HG03066 (cell line): ENCODE data around the gene DYNLT5.
A peak's percentile ranks its signal among the peaks of the same experiment; 100 is the strongest.
"Not testable (repeated sequence)": the region's sequence is repeated elsewhere in the genome, so short reads cannot be mapped to it uniquely, and the experiment has no call there.

Experiments used
- ATAC-seq: cut with Tn5 transposase; IDR thresholded peaks from one replicate; pipeline ENCODE4 v1.9.1; 2021; ENCODE audit warnings: low read depth; ENCODE audit not compliant: unreplicated experiment

DYNLT5 gene

DNA sequence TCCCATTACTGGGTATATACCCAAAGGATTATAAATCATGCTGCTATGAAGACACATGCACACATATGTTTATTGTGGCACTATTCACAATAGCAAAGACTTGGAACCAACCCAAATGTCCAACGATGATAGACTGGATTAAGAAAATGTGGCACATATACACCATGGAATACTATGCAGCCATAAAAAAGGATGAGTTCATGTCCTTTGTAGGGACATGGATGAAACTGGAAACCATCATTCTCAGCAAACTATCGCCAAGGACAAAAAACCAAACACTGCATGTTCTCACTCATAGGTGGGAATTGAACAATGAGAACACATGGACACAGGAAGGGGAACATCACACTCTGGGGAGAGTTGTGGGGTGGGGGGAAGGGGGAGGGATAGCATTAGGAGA is 33.5 kb downstream of the DYNLT5 start:
- ATAC-seq, result not testable (repeated sequence)

DNA sequence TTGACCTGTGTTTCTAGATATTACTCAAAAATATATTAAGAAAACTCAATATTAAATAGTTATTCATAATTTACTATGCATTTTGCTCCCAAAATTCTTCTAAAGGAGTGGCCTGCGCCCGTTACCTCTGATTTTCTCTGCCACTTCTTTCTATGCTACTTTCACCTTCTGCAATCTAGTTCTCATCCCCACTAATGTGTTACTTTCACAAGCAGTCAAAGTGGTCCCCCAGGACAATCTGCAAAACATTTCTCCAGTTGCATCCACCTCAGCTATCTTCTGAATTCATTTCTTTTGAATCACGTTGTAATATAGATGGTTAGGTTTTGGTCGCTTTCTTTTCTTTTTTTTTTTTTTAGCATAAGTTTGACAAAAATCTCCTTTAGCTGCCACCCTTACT is 35.4 kb downstream of the DYNLT5 start:
- ATAC-seq, result peak; percentile 39

DNA sequence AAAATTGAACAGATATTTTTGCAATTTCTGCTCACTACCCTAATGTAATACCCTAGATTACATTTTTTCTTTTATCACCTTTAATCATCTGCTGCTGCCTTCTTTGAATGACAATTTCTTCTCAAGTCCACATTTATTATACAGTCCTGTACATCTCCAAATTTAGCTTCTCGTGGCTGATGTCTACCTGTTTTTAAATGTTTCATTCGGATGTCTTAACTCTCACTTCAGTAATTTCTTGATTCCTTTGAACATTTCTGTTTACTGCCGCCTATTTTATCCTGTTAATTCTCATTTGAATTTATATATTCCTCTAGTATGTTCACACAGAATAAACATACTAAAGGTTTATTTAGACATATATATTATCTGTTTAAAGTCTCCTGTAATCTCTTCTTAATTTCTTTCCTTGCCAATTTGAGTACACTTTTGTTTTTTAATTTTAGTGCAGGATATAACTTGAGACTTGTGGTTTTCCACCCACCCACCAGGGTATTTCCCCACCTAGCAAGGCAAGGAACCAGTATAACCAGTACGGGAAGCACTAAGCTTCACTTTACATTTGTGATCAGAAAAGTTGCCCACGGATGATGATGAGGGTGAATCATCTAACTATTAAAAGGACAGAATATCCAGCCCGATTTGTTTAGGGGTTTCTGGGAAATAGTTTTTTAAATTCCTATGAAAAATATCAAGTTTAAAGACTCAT is 36.1 kb downstream of the DYNLT5 start:
- peak; percentile 73 for ATAC-seq

DNA sequence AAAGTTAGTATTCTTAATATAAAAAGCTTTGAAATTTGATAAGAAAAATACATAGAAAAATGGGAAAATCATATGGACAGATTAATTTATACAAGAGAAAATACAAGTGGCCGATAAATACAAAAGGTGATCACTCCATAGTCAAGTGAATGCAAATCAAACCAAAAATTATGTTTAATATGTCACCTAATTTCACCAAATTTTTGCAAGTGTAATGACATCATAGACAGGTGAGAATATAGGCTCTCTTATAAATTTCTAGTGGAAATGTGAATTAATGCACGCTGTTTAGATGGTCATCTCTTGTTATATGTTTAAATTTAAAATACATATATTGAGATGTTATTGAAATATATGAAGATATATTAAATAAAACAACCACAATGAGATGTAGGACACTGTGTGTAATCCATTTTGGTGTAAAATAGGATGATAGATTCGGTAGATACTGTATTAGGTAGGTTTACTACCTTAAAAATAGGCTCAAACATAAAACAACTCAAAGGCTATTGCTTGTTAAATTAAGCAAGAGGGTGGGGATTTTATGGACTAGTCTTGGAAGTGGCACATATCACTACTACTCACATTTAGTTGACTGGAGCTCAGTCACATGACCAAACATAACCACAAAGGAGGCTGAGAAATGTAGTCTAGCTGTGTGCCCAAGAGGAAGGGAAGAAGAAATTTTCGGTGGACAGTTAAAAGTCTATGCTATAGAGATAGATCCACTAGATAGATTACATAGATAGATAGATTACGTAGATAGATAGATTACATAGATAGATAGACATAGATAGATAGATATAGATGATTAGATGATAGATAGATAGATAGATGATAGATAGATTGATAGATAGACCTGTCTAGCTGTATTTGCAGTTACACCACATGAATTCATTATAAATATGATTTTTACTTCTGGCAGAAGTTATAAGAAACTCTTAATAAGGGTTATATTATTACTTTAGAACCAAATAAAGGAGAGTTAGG is 39.7 kb downstream of the DYNLT5 start:
- ATAC-seq, result no peak

DNA sequence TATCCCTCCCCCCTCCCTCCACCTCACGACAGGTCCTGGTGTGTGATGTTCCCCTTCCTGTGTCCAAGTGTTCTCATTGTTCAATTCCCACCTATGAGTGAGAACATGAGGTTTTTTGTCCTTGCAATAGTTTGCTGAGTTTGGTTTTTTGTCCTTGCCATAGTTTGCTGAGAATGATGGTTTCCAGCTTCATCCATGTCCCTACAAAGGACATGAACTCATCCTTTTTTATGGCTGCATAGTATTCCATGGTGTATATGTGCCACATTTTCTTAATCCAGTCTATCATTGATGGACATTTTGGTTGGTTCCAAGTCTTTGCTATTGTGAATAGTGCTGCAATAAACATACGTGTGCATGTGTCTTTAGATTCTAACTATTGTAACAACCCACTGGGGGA is 43.6 kb downstream of the DYNLT5 start:
- not testable (repeated sequence) for ATAC-seq

DNA sequence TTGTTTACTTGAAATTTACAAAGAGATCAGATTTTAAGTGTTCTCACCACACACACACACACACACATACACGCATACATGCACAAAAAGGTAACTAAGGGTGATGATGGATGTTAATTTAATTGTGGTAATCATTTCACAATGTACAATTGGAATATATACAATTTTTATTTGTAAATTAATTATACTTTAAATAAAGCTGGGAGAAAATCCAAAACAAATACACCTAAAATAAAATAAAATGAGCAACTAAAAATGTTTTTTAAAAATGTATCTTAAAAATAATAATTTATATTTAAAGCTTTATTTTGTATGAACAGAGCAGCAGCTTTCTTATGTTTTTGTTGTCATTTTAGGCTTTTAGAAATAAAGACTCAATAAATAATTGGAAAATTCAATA is 57.0 kb downstream of the DYNLT5 start:
- no peak for ATAC-seq

DNA sequence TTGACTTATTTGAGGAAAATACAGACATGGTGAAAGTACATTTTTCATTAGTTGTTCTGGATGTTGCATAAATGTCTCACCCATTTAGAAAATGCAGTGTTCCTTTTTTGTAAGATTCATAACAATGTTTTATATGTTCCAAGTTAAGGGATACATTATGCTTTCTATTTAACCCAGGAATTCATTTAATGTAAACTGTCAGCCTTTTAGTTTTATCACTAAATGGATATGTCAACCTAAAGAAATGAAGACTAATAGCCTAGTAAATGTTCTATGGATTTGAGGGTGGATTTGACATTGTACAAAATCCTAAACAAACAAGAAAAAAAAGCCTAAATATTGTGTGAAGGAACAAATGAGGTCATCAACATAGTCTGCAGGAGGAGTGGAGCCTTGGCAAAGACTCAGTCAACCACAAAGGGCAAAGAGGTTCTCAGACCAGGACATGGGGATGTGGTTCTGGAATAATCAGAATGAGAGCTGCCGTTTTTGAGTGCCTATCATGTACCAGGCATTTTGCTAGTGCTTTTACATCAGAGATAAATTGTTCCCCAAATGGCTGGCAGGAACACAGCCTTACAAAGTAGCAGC is 57.6 kb downstream of the DYNLT5 start:
- ATAC-seq, result no peak

DNA sequence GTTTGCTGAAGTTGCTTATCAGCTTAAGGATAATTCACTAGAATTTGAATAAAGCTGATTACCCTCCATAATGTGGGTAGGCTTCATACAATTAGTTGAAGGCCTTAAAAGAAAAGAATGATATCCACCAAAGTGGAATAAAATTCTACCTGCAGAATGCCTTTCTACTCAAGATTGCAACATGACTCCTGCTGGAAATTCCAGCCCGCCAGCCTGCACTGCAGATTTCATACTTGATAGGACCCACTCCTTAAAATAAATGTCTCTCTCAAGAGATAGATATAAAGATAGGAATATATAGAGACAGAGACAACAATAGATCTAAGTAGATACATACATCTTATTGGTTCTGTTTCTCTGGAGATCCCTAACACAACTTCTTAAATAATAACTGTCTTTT is 72.5 kb downstream of the DYNLT5 start:
- ATAC-seq, result no peak
